Activated CD4-positive, alpha-beta T cell treated with anti-CD3 and anti-CD28 coated beads, Interleukin-2, amount 50 U/mL, for 4 hours (primary cell): ENCODE data around the gene SLC19A1.
"Not testable (repeated sequence)": the region's sequence is repeated elsewhere in the genome, so short reads cannot be mapped to it uniquely, and the experiment has no call there.

Source experiments
- DNase-seq, 2 experiments: peaks; one replicate each; pipeline ENCODE4 v3.0.0-alpha.2; 2020

SLC19A1 gene

GRCh38 chr21:45576838-45577737, 34.8 kb upstream of the SLC19A1 start:
- DNase-seq, result no peak

- no peak for DNase-seq
Measured at GRCh38 chr21:45575993-45576837, 34.0 kb upstream of the SLC19A1 start.

GRCh38 chr21:45575304-45575992, 33.2 kb upstream of the SLC19A1 start:
- DNase-seq, result no peak

GRCh38 chr21:45574691-45575090, 32.5 kb upstream of the SLC19A1 start:
- DNase-seq, result no peak

GRCh38 chr21:45574081-45574501, 31.9 kb upstream of the SLC19A1 start:
- no peak for DNase-seq

GRCh38 chr21:45573452-45574035, 31.3 kb upstream of the SLC19A1 start:
- DNase-seq, result no peak

- DNase-seq, result no peak
Measured at GRCh38 chr21:45572783-45573451, 30.7 kb upstream of the SLC19A1 start.

GRCh38 chr21:45572231-45572630, 30.0 kb upstream of the SLC19A1 start:
- no peak for DNase-seq

GRCh38 chr21:45571641-45572040, 29.4 kb upstream of the SLC19A1 start:
- DNase-seq, result no peak

- DNase-seq, result no peak
Measured at GRCh38 chr21:45570826-45571601, 28.8 kb upstream of the SLC19A1 start.

GRCh38 chr21:45570071-45570470, 27.8 kb upstream of the SLC19A1 start:
- no peak for DNase-seq

GRCh38 chr21:45568383-45568782, 26.1 kb upstream of the SLC19A1 start:
- no peak for DNase-seq

- not testable (repeated sequence) for DNase-seq
Measured at GRCh38 chr21:45564137-45564536, 21.9 kb upstream of the SLC19A1 start.

- no peak for DNase-seq
Measured at GRCh38 chr21:45562965-45563364, 20.7 kb upstream of the SLC19A1 start.

GRCh38 chr21:45562402-45562801, 20.2 kb upstream of the SLC19A1 start:
- no peak for DNase-seq

GRCh38 chr21:45561241-45561640, 19.0 kb upstream of the SLC19A1 start:
- DNase-seq, result not testable (repeated sequence)

GRCh38 chr21:45560106-45561021, 18.1 kb upstream of the SLC19A1 start:
- no peak for DNase-seq

- no peak for DNase-seq
Measured at GRCh38 chr21:45559216-45560105, 17.2 kb upstream of the SLC19A1 start.
